ENCODE measurements around the gene AGRP.

- TF ChIP-seq CTCF (conservative IDR thresholded peaks at IDR 0.05; ENCODE audit: low read depth, low read length), result no peak
- no peak for TF ChIP-seq MAFK (IDR thresholded peaks at IDR 0.05; ENCODE audit: low read depth, low read length)
- peak; percentile 26; the same call in 1 of the 2 replicates for TF ChIP-seq FOS (IDR thresholded peaks at IDR 0.05; ENCODE audit: low read depth, low read length)
- no peak for TF ChIP-seq CHD1 (IDR thresholded peaks at IDR 0.05; ENCODE audit: low read depth, low read length)
- TF ChIP-seq POLR2A (IDR thresholded peaks at IDR 0.05; ENCODE audit: low read depth, low read length), result no peak
- no peak for TF ChIP-seq MXI1 (IDR thresholded peaks at IDR 0.05; ENCODE audit: borderline replicate concordance, low read depth, low read length)
- TF ChIP-seq MAZ (IDR thresholded peaks at IDR 0.05; ENCODE audit: borderline replicate concordance, low read depth, low read length), result no peak
- no peak for TF ChIP-seq RAD21 (IDR thresholded peaks at IDR 0.05; ENCODE audit: low read length)
- no peak for TF ChIP-seq RFX5 (IDR thresholded peaks at IDR 0.05; ENCODE audit: low read depth, low read length)
Measured at GRCh38 chr16:67490335-67491096, 7.2 kb upstream of the AGRP start.
